Activated CD8-positive, alpha-beta T cell treated with anti-CD3 and anti-CD28 coated beads for 36 hours (primary cell): ENCODE measurements around the gene IFRD1. TPM values are rescaled to one million over a fixed set of nuclear protein-coding genes. Genes with fewer than 3 reads are reported as not detected.
"Not testable (repeated sequence)": the region's sequence is repeated elsewhere in the genome, so short reads cannot be mapped to it uniquely, and the experiment has no call there.

ENCODE experiments used
- ATAC-seq: fragments of 200-7000 bp; cut with Tn5 transposase; one replicate; pipeline ENCODE4 v1.10.0; 2021; ENCODE audit warnings: mild to moderate bottlenecking, moderate library complexity
- CTCF ChIA-PET: fragments of 350-600 bp; sonication (Branson Sonifier 250); formaldehyde crosslinking; loops from one replicate; lab custom pipeline; 2021; ENCODE audit warnings: antibody characterized with exemption; lab: Charles Lee
- POLR2A ChIA-PET: fragments of 350-600 bp; sonication (Branson Sonifier 250); formaldehyde crosslinking; loops from one replicate; lab custom pipeline; 2021; ENCODE audit warnings: antibody characterized with exemption; lab: Charles Lee
- DNase-seq: peaks from one replicate; pipeline ENCODE4 v3.0.0-alpha.2; 2020
- H3K27ac Mint-ChIP-seq: one replicate; pipeline ENCODE4 v1.8.0; 2021; ENCODE audit warnings: mild to moderate bottlenecking, mixed read lengths
- H3K27me3 Mint-ChIP-seq: one replicate; pipeline ENCODE4 v1.8.0; 2021; ENCODE audit warnings: mixed read lengths
- H3K36me3 Mint-ChIP-seq: one replicate; pipeline ENCODE4 v1.8.0; 2021; ENCODE audit warnings: low read depth, mixed read lengths
- H3K4me1 Mint-ChIP-seq: one replicate; pipeline ENCODE4 v1.8.0; 2021; ENCODE audit warnings: low read depth, mixed read lengths
- H3K4me3 Mint-ChIP-seq: one replicate; pipeline ENCODE4 v1.8.0; 2021; ENCODE audit warnings: mild to moderate bottlenecking, moderate library complexity, mixed read lengths
- H3K9me3 Mint-ChIP-seq: one replicate; pipeline ENCODE4 v1.8.0; 2021; ENCODE audit warnings: mixed read lengths
- CTCF ChIP-seq: fragments of 200-600 bp; IDR thresholded peaks from one replicate; pipeline ENCODE4 v1.8.0; 2022; ENCODE audit warnings: antibody characterized with exemption, mild to moderate bottlenecking
- intact Hi-C: fragments of 100-400 bp; cut with micrococcal nuclease; formaldehyde crosslinking; loops from one replicate; pipeline ENCODE4 v1.10.0; 2022
- total RNA-seq, 2 experiments: library from RNA; stranded (reverse); gene quantifications; one replicate each; pipeline ENCODE4 v1.2.3, GENCODE V29; 2021

The IFRD1 gene
- total RNA-seq, 2 experiments from 2014 or later: 54.1 to 54.5 TPM

GRCh38 chr7:112450807-112451761 is 824 bp downstream of the IFRD1 start:
- no peak for TF ChIP-seq CTCF
- peak overlapping the region; percentile 97 for H3K4me3 Mint-ChIP-seq
- H3K36me3 Mint-ChIP-seq: peaks cover 14% of the 10 kb centered on the region
- peaks cover 42% of the 10 kb centered on the region for H3K4me1 Mint-ChIP-seq
- ChIA-PET POLR2A (interaction anchor here (0.7 to 4.2 kb wide), 21 partner anchors 8 to 339 kb away, joined by 3 to 30 read pairs (median 7); partner anchors contain the start of genes DOCK4, TMEM168 and ZNF277), CTCF (interaction anchor here (0.7 to 2.7 kb wide), 2 partner anchors 8 to 14 kb away, joined by 3 to 11 read pairs; no protein-coding TSS in a partner anchor)
- no peaks in the 10 kb centered on the region for H3K9me3 Mint-ChIP-seq
- ATAC-seq (peak; percentile 74), DNase-seq (peak; percentile 94)
- intact Hi-C loops: loop anchor here (10.0 kb wide), 1 partner anchor 344 kb away; the partner anchor contains the start of gene TMEM168
- peak overlapping the region; percentile 99 for H3K27ac Mint-ChIP-seq
- no peaks in the 10 kb centered on the region for H3K27me3 Mint-ChIP-seq

- no peak for ATAC-seq
- intact Hi-C loops: loop anchor here (10.0 kb wide), 1 partner anchor 343 kb away; the partner anchor contains the start of gene TMEM168
- POLR2A ChIA-PET: interaction anchor here (1.8 to 4.2 kb wide), 8 partner anchors 9 to 246 kb away, joined by 3 to 30 read pairs (median 14); partner anchors contain the start of genes DOCK4 and ZNF277
Observed at GRCh38 chr7:112452102-112452888, 2.0 kb downstream of the IFRD1 start.

GRCh38 chr7:112453505-112454171 is 3.4 kb downstream of the IFRD1 start:
- ATAC-seq (no peak), DNase-seq (no peak)
- H3K4me1 Mint-ChIP-seq: peaks cover 33% of the 10 kb centered on the region
- POLR2A ChIA-PET: no interaction called here
- peaks cover 18% of the 10 kb centered on the region for H3K36me3 Mint-ChIP-seq
- CTCF ChIA-PET: no interaction called here
- no peak for TF ChIP-seq CTCF
- no peak overlapping the region for H3K27ac Mint-ChIP-seq
- H3K27me3 Mint-ChIP-seq: no peaks in the 10 kb centered on the region
- no peak overlapping the region for H3K4me3 Mint-ChIP-seq
- H3K9me3 Mint-ChIP-seq: no peaks in the 10 kb centered on the region
- intact Hi-C loops: loop anchor here (10.0 kb wide), 1 partner anchor 341 kb away; the partner anchor contains the start of gene TMEM168

More at GRCh38 chr7:112452102-112452888, 2.0 kb downstream of the IFRD1 start:
- DNase-seq: no peak
- no peaks in the 10 kb centered on the region for H3K9me3 Mint-ChIP-seq
- CTCF ChIA-PET: interaction anchor here (2.7 kb wide), 1 partner anchor 13 kb away, joined by 11 read pairs; no protein-coding TSS in a partner anchor
- peak overlapping the region; percentile 66 for H3K27ac Mint-ChIP-seq
- no peak for TF ChIP-seq CTCF
- H3K4me3 Mint-ChIP-seq: peak overlapping the region; percentile 97
- peaks cover 36% of the 10 kb centered on the region for H3K4me1 Mint-ChIP-seq
- H3K36me3 Mint-ChIP-seq: peaks cover 14% of the 10 kb centered on the region
- H3K27me3 Mint-ChIP-seq: no peaks in the 10 kb centered on the region

GRCh38 chr7:112454191-112454590 is 3.9 kb downstream of the IFRD1 start:
- Mint-ChIP-seq H3K4me1 (peaks cover 28% of the 10 kb centered on the region), H3K36me3 (peaks cover 24% of the 10 kb centered on the region)
- H3K9me3 Mint-ChIP-seq, CTCF ChIA-PET, H3K27me3 Mint-ChIP-seq, POLR2A ChIA-PET, H3K4me3 Mint-ChIP-seq, H3K27ac Mint-ChIP-seq, ATAC-seq, DNase-seq: not testable (repeated sequence)
- intact Hi-C loops: loop anchor here (10.0 kb wide), 1 partner anchor 341 kb away; the partner anchor contains the start of gene TMEM168
